Measurements from ENCODE around the gene SPC24.
"Not testable (repeated sequence)": the region's sequence is repeated elsewhere in the genome, so short reads cannot be mapped to it uniquely, and the experiment has no call there.

The SPC24 gene

DNA sequence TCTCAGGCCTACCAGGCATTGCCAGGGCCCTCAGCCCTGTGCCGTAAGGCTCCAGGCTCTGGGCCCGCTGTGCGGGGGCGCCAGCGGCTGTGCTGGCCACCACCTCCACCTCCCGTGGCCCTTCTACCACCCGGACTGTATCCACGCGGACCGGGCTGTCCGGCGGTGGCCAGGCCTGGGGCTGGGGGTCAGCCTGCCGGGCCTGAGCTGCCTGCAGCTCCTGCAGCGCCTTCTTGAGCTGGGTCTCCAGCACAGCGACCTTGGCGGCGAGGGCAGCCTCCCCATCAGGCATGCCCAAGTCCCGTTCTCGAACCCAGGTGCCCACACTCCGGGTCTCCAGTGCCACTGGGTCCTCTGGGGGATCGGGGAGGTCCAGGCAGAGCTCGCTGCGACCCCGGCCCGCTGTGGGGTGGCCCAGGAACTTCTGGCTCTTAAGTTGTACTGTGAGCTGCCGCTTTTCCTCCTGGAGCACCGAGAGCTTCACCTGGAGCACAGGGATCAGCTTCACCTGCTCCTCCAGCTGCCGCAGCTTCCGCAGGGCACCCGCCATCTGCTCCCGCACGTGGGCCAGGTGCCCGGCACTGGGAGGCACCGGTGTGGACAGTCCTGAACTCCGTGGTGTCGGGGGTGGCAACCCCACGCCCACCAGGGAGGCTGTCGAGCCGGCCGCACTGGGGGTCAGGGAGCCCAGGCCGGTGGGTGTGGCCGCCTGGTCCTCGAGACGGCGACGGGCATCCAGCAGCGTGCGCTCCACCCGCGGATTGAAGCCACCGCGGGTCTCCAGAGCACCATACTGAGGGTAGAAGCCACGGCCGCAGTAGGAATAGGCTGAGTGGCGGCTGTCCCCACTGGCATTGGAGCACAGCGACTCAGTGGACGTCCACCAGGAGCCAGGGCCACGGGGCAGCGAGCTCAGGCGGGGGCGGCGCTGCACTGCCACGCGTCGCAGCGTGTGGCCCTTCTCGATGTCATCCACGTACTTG, 37.7 kb upstream of the SPC24 start:
- no peak for DNase-seq (ENCODE audit: low spot score)

DNA sequence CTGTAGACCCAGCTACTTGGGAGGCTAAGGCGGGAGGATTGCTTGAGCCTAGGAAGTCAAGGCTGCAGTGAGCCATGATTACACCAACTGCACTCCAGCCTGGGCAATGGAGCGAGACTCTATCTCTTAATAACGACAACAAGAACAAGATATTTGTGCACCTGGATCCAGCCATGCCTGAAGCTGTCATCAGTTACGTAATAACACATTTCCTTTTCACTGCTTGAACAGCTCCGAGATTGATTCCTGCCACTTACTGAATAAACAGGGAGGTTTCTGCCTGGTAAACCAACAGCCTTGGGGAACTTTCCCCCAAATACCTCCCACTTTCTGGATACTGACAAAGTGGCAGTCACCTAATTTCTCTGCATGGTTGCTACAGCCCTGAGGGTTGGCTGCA, 36.4 kb upstream of the SPC24 start:
- no peak for DNase-seq (ENCODE audit: low spot score)

DNA sequence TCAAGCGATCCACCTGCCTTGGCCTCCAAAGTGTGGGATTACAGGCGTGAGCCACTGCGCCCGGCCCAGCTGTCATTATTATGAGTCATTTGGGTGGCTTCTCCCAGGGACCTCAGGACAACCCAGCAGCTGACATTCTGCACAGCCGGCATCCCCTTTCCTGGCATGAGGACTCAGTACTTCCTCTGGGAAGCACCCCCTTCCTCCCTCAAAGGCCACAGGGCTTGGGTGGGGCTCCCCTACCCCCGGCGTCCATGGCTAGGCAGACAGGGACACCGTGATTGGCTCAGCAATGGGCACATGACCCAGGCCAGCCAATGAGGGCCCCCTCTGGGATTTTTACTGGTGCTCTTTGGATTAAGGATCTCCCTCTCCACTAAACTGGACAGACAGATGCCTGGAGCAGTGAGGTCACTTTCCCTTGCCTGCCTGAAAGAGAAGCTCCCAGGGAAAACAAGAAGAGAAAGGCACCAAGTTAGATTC, 35.7 kb upstream of the SPC24 start:
- peak; percentile 92 for DNase-seq (ENCODE audit: low spot score)

DNA sequence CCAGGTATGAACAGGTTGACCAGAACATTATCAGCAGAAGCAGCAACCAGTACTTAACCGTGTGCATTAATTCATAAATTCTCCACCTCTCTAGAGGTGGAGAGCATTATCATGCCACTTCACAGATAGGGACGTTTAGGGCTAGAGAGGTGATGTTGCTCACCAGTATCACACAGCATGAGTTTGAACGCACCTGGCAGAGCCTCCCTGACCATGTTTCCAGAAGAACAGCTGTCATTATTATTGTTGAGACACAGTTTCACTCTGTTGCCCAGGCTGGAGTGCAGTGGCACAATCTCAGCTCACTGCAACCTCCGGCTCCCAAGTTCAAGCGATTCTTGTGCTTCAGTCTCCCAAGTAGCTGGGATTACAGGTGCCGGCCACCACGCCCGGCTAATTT, 34.9 kb upstream of the SPC24 start:
- DNase-seq (ENCODE audit: low spot score): no peak

DNA sequence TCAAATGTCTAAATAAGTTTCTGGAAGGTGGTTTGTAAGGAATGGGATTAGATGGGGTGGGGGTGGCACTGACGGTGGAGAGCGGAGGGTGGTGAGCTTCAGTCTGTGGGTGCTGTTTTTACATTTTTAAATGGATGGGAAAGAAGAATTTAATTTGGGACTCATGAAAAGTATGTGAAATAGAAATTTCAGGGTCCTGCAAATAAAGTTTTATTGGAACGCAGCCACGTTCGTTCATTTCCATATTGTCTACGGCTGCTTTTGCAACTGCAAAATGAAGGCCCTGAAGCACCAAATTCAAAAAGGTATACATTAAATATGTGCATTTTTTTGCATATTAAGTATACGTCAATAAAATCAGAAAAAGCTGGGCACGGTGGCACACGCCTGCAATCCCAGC, 31.9 kb upstream of the SPC24 start:
- no peak for DNase-seq (ENCODE audit: low spot score)

DNA sequence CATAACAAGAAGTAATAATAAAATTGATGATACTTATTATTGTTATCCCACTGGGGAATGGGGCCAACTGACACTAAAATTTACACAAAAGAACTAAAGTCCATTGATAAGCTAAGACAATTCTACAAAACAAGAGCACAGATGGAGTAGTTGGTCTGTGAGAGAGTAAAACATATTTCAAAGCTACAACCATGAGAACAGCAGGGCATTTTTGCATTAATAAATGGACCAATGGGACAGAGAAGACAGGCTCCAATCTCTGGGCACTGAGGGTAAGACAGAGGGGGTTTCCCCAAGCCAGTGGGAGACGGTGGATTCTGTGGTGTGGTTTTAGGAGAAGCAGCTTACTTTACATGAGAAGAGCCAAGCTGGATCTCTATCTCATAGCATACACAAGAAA, 27.4 kb upstream of the SPC24 start:
- DNase-seq (ENCODE audit: low spot score): no peak

DNA sequence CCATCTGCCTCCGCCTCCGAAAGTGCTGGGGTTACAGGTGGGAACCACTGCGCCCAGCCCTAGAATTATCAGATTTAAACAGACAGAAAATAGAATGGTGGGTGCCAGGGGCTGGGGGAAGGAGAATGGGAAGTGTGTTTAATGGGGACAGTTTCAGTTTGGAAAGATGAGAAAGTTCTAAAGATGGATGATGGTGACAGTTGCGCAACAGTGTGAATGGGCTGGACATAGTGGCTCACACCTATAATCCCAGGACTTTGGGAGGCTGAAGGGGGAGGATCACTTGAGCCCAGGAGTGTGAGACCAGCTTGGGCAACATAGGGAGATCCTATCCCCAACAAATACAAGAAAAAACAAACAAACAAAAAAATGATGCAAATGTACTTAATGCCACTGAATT, 25.9 kb upstream of the SPC24 start:
- no peak for DNase-seq (ENCODE audit: low spot score)

DNA sequence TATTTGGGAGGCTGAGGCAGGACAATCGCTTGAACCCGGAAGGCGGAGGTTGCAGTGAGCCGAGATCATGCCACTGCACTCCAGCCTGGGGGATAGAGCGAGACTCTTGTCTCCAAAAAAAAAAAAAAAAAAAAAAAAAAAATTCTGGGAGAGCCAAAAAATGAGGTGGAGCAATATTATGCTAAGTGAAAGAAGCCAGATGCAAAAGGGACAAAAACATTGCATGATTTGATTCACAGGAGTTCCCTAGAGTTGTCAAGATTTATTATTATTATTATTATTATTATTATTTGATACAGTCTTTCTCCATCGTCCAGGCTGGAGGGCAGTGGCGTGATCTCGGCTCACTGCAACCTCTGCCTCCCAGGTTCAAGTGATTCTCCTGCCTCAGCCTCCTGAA, 25.4 kb upstream of the SPC24 start:
- not testable (repeated sequence) for DNase-seq (ENCODE audit: low spot score)

DNA sequence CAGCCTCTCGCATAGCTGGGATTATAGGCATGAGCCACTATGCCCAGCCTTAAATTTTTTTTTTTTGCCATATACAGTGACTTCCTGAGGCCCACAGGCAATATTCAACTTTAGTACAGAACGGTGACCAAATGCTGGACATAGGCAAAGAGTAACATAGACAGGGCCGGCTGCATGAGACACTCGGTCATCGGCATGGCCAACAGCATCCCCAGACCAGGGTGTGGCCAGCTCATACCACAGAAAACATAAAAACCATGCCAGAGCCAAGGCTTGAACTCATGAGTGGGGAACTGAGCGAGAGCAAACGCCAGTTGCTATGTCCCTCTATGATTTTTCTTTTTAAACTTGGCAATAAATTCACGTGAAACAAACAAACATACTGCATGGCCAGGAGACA, 24.8 kb upstream of the SPC24 start:
- peak; percentile 56 for DNase-seq (ENCODE audit: low spot score)

DNA sequence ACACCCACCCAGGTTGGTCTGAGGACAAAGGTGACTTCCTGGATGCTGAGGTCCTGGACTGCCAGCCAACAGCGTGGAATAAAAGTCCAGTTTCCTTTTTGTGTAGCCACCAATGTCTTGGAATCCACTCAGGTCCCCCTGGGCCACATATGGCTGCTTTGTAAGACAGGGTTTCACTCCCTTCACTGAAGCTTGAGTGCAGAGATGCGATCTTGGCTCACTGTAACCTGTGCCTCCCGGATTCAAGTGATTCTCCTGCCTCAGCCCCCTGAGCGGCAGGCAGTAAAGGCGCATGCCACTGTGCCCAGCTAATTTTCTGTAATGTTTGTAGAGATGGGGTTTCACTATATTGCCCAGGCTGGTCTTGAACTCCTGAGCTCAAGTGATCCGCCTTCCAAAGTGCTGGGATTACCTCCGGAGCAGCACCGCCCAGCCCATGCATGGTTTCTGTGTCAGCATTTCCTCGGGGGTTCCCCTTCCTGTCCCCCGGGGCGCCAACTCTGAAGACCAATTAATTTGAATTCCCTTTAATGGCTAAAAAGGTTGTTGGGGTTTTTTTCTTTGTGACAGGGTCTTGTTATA, 24.2 kb upstream of the SPC24 start:
- DNase-seq (ENCODE audit: low spot score): no peak

DNA sequence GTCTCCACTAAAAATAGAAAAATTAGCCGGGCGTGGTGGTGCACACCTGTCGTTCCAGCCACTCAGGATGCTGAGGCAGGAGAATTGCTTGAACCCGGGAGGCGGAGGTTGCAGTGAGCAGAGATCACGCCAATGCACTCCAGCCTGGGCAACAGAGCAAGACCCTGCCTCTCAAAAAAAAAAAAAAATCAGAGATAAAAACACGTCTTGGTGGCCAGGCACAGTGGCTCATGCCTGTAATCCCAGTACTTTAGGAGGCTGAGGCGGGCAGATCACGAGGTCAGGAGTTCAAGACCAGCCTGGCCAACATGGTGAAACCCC, 23.5 kb upstream of the SPC24 start:
- DNase-seq (ENCODE audit: low spot score): not testable (repeated sequence)

DNA sequence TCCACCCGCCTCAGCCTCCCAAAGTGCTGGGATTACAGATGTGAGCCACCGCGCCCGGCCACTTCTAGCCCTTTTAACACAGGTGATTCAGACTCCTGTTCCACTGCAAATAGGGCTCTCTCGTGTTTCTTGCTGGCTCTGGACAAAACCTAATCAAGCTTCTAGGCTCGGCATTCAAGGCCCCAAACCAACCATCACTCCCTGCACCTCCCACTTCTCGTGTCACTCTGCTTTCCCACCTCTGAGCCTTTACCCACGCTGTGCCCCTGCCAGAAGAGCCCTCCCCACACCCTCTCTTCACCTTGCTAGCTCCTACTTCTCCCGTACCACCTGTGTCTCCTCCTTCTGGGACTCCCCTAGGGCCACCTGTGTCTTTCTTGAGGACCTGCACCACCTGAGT, 22.0 kb upstream of the SPC24 start:
- DNase-seq (ENCODE audit: low spot score): no peak

DNA sequence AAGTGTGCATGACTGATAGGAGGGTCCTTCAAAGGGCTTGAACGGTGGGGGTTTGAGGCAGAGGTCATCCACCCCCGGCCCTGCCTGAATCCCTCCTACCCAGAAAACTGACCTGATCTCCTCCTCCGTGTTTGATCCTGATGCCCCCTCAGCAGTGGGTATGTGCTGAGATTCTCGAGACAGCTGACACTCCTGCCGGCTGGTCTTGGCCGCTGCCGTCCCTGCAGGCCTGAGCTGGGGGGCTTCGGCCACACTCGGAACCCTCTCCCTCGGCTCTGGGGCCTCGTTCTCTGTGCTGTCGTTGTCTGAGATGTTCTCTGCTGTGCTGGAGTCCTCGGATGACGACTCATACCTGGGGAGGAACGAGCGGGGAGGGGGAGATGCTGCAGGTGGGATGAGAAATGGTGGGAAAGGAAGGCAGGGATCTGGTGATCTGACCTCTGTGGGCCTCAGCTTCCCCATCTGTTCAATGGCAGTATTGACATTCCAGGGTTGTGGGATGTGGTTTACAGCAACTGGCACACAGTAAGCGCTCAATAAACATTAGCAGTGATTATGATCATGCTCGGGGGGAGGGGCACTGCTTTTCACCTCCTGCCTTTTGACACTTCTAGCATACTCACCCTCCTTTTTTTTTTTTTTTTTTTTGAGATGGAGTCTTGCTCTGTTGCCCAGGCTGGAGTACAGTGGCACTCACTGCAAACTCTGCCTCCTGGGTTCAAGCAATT, 21.0 kb upstream of the SPC24 start:
- no peak for DNase-seq (ENCODE audit: low spot score)

DNA sequence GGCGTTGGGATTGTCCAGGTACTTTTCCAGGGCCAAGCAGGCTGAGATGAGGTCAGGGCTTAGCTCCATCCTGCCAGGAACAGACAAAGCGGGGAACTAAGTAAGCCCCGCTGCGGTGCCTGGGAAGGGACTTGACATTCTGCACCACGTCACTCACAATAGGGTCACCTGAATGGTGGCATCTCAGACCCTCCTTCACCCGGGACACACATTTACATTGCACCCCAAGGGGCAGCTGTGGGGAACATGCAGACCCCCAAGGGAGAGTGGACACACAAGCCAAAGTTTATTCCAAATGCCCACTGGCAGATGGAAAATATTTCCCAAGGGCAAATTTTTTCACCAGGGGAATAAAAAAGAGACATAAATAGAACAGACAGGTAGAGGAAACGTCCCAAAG, 20.3 kb upstream of the SPC24 start:
- DNase-seq (ENCODE audit: low spot score): no peak

DNA sequence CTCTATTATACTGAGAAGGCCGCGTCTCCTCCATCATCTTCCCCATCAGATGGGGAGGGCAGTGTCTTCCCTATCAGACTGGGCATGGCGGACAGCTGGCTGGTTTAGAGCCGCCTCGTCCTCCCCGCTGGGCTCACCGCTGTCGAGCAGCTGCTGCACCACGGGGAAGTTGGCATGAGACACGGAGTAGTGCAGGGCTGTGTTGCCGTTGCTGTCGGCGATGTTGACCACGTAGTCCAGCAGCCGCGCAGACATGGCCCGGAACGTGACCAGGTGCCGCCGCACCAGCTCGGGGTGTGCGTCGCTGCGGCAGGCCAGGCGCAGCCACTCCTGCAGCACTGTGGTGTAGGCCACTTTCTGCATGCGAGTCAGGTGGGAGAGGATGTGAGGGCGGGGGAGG, 18.8 kb upstream of the SPC24 start:
- no peak for DNase-seq (ENCODE audit: low spot score)

DNA sequence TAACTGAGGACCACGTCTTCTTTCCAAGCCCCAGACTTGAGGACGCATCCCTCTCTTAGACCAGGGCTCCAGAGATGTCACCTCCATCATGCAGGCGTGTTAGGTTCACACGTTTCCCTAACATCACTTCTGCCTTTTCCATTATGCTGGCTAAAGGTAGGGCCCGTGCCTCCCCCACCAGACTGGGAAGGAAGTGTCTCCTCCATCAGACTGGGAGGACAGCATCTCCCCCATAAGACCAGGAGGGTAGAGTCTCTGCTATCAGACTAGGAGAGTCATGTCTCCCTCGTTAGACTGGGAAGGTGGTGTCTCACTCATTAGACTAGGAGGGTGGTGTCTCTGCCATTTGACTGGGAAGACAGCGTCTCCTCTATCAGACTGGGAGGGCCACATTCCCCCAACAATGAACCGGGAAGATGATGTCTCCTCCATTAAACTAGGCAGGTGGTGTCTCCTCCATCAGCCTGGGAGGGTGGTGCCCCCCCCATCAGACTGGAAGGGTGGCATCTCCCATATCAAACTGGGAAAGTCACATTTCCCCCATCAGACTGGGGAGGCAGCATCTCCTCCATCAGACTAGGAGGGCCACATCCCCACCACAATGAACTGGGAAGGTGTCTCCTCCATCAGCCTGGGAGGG, 18.1 kb upstream of the SPC24 start:
- no peak for DNase-seq (ENCODE audit: low spot score)

DNA sequence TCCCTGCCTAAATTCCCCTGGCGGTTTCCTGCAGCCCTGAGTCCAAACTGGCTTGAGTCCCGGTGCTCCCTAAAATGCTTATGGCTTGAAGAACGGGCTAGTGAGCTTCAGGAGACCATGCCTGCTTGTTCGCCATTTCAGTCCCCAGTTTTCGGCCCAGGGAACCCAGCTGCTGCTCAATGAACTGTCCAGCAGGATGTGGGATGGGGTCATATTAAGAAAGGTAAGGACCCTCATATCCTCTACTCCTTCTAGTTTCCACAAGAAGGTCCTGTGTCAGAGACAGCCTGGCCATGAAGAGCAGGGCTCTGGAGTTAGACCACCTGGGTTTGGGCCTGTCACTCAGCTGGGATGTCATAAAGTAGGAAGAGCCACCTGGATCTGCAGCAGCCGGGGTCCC, 17.0 kb upstream of the SPC24 start:
- no peak for DNase-seq (ENCODE audit: low spot score)

DNA sequence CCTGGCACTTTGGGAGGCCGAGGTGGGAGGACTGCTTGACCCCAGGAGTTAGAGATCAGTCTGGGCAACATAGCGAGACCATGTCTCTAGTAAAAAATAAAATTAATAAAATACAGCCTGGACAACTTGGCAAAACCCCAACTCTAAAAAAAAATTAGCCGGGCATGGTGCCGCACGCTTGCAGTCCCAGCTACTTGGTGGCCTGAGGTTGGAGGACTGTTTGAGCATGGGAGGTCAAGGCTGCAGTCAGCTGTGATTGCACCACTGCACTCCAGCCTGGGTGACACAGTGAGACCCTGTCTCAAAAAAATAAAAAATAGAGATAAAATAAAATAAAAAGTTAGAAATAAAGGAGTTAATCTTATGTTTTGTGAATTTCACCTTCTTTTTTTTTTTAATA, 15.6 kb upstream of the SPC24 start:
- no peak for DNase-seq (ENCODE audit: low spot score)

DNA sequence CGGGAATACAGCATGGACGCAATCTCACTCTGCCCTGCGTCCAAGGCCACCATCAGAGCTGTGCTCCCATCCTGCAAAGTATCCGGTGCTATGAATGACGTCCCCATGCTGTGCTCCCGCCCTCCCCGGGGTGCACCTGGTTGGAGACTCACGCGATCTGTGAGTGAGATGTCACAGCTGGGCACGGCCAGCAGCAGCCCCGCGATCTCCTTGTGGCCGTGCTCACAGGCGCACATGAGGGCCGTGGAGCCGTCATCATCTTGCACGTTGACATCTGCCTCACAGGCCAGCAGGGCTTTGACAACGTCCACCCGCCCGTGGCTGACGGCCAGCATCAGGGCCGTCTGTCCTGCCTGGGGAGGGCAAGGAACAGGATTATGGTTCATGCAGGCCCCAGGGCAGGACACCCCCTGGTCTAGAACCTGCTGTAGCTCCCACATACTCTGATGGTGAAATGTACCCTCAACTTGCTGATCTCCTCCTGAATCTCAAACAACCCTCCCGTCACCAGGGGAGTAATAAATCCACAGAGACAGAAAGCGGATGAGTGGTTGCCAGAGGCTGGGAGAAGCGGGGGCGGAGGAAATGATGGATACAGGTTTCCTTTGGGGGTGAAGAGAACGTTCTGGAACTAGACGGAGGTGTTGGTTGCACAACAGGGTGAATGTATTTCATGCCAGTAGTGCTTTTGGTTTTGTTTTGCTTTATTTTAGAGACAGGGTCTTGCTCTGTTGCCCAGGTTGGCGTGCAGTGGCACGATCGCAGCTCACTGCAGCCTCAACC, 14.5 kb upstream of the SPC24 start:
- DNase-seq (ENCODE audit: low spot score): no peak

DNA sequence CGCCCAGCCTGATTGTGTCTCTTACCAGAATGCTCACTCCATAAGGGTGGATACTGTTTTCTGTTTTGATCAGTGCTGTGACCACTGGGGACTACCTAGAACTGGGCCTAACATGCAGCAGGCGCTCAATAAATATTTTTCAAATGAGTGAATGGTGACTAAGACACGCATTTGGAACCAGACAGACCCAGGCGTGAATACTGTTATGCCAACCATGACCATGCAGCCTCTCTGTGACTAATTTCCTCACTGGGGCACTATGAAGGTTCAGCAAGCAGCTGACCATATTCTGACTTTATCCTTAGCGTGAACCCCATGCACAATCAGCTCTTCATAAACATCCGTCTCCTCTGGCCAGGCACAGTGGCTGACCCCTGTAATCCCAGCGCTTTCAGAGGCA, 13.0 kb upstream of the SPC24 start:
- peak; percentile 91 for DNase-seq (ENCODE audit: low spot score)

DNA sequence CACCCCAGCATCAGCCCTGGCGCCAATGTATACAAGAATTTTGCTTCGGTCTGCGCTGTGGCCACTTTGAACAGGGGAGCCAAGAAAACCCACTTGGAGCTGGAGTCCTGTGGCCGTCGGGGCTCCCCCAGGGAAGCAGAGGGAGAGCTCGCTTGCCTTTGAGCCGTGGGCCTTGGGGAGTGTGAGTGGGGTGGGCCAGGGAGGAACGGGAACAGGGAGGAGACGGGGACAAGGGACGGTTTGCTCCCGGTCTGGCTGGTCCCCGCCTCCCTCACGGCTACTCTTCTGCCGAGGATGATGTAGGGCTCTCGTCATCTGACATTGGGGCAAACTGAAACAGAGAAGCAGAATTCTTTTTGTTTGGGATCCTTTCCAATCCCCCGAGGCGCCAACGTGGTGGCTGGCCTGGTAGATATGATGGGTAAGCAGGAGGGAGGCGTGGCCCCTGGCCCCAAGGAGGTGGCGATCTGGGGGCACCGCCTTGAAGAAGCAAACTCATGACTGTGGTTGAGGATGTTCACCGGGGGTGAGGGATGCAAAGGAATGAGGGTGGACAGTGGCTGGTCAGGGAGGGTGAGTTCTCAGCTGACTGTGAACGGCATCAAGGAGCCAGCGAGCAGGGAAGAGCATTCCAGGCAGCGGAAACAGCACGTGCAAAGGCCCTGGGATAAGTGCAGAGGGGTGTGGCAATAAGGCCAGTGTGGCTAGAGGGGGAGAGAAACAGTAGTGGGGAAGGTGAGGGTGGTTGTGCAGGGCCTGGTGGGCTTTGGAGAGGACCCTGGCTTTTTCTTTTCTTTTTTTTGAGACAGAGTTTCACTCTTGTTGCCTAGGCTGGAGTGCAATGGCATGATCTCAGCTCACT, 10.9 kb upstream of the SPC24 start:
- DNase-seq (ENCODE audit: low spot score): peak; percentile 39

Measured in AG08396 (cell line).